ENCODE data around the gene SLC35F3. TPM values are rescaled to one million over a fixed set of nuclear protein-coding genes. Genes with fewer than 3 reads are reported as not detected.

Gene SLC35F3
- polyA plus RNA-seq, 1 donor from 2014 or later: 13.9 TPM

DNA sequence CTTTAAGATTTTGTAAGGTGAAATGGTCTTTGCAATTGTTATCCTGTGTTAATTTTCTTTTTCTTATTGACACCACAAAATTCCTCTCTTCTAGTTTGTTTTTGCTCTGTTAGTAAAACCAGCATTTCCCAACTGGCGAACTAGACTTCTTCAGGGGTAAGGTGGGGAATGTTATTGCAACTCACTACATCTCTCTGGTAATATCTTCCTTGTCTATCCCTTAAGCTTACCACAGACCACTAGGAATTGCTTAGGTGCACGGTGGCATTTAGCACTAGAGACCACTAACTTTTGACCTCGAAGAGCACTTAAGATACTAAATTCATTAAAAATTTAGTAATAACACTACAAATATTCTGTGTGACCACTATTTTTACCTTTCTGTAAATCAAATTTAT lies 464.6 kb downstream of the SLC35F3 start:
- H3K4me3 ChIP-seq (ENCODE audit: low read length): no peak overlapping the region
- TF ChIP-seq REST (IDR thresholded peaks at IDR 0.05; ENCODE audit: borderline replicate concordance): no peak
- no peak for TF ChIP-seq EP300 (conservative IDR thresholded peaks at IDR 0.05; ENCODE audit: poor library complexity, severe bottlenecking)
- TF ChIP-seq RAD21 (conservative IDR thresholded peaks at IDR 0.05): no peak
- TF ChIP-seq MXI1 (conservative IDR thresholded peaks at IDR 0.05; ENCODE audit: poor library complexity, severe bottlenecking): no peak
- no peak for TF ChIP-seq TAF1 (IDR thresholded peaks at IDR 0.05; ENCODE audit: low read depth)
- no peak for TF ChIP-seq CTCF (IDR thresholded peaks at IDR 0.05; ENCODE audit: poor library complexity, severe bottlenecking)
- no peak for TF ChIP-seq EZH2 (IDR thresholded peaks at IDR 0.05; ENCODE audit: borderline replicate concordance, insufficient read depth, low read length, poor library complexity, severe bottlenecking)
- TF ChIP-seq POLR2AphosphoS5 (IDR thresholded peaks at IDR 0.05): no peak
- no peak for TF ChIP-seq SMC3 (conservative IDR thresholded peaks at IDR 0.05; ENCODE audit: poor library complexity)
- no peak overlapping the region for H2AFZ ChIP-seq (ENCODE audit: low read depth, low read length)
- H3K4me2 ChIP-seq (ENCODE audit: low read length): no peak overlapping the region
- no peak overlapping the region for H3K27ac ChIP-seq (ENCODE audit: low read length)
- no peak overlapping the region for H3K9ac ChIP-seq (ENCODE audit: low read length)
- H3F3A ChIP-seq (ENCODE audit: insufficient read depth, low read length, poor library complexity, severe bottlenecking): no peaks in the 10 kb centered on the region
- H3K27me3 ChIP-seq (ENCODE audit: insufficient read depth, low read depth, low read length): peaks cover 3% of the 10 kb centered on the region
- no peaks in the 10 kb centered on the region for H3K79me2 ChIP-seq (replicated peaks; ENCODE audit: insufficient read depth, low read length)
- no peaks in the 10 kb centered on the region for H4K20me1 ChIP-seq (ENCODE audit: insufficient read depth)
- no peaks in the 10 kb centered on the region for H3K36me3 ChIP-seq (ENCODE audit: insufficient read depth, low read length)
- no peaks in the 10 kb centered on the region for H3K9me3 ChIP-seq (ENCODE audit: low read length)
- H3K9me2 ChIP-seq (ENCODE audit: insufficient read depth, low read length): no peaks in the 10 kb centered on the region

DNA sequence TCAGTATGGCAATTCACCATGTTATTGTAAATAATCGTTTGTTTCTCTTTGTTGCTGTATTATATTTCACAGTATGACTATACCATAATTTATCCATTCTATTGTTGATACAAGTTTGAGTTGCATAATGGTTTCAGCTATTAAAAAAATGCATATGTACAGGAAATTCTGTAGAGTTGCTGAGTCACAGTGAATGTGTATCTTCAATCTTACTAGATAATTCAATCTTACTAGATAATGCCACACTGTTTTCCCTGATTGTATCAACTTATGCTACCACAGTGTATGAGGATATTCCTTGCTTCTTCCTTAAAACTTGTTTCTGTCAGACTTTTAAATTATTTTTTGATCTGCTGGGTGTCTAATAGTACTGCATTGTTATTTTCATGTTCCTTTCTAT lies 465.3 kb downstream of the SLC35F3 start:
- Histone ChIP-seq H3K4me2 (ENCODE audit: low read length) (no peak overlapping the region), H3K36me3 (ENCODE audit: insufficient read depth, low read length) (no peaks in the 10 kb centered on the region), H4K20me1 (ENCODE audit: insufficient read depth) (no peaks in the 10 kb centered on the region), H3K79me2 (replicated peaks; ENCODE audit: insufficient read depth, low read length) (no peaks in the 10 kb centered on the region), H3K9ac (ENCODE audit: low read length) (no peak overlapping the region), H3K9me3 (ENCODE audit: low read length) (no peaks in the 10 kb centered on the region), H3F3A (ENCODE audit: insufficient read depth, low read length, poor library complexity, severe bottlenecking) (no peaks in the 10 kb centered on the region), H3K27ac (ENCODE audit: low read length) (no peak overlapping the region), H3K9me2 (ENCODE audit: insufficient read depth, low read length) (no peaks in the 10 kb centered on the region), H3K4me3 (ENCODE audit: low read length) (no peak overlapping the region), H2AFZ (ENCODE audit: low read depth, low read length) (no peak overlapping the region), H3K27me3 (ENCODE audit: insufficient read depth, low read depth, low read length) (peaks cover 3% of the 10 kb centered on the region)
- TF ChIP-seq RAD21 (conservative IDR thresholded peaks at IDR 0.05): no peak
- TF ChIP-seq EP300 (conservative IDR thresholded peaks at IDR 0.05; ENCODE audit: poor library complexity, severe bottlenecking): no peak
- no peak for TF ChIP-seq EZH2 (IDR thresholded peaks at IDR 0.05; ENCODE audit: borderline replicate concordance, insufficient read depth, low read length, poor library complexity, severe bottlenecking)
- no peak for TF ChIP-seq CTCF (IDR thresholded peaks at IDR 0.05; ENCODE audit: poor library complexity, severe bottlenecking)
- TF ChIP-seq TAF1 (IDR thresholded peaks at IDR 0.05; ENCODE audit: low read depth): no peak
- TF ChIP-seq POLR2AphosphoS5 (IDR thresholded peaks at IDR 0.05): no peak
- TF ChIP-seq SMC3 (conservative IDR thresholded peaks at IDR 0.05; ENCODE audit: poor library complexity): no peak
- TF ChIP-seq REST (IDR thresholded peaks at IDR 0.05; ENCODE audit: borderline replicate concordance): no peak
- TF ChIP-seq MXI1 (conservative IDR thresholded peaks at IDR 0.05; ENCODE audit: poor library complexity, severe bottlenecking): no peak
